K562 (cell line): Measurements from ENCODE around the gene CADPS2. TPM values are rescaled to one million over a fixed set of nuclear protein-coding genes. Genes with fewer than 3 reads are reported as not detected.

Experiments
- ATAC-seq: fragments of 200-7000 bp; cut with Tn5 transposase; 3 replicates; pipeline ENCODE4 v1.9.1; 2020; ENCODE audit warnings: moderate library complexity
- BruUV-seq: library from RNA; stranded (reverse); fragments of 400-500 nt; replicated peaks from 2 replicates; lab custom pipeline; 2021; lab: Mats Ljungman, UMichigan
- CTCF ChIA-PET: fragments of 300-600 bp; formaldehyde crosslinking; extraction: SDS; loops from one replicate; lab custom pipeline; 2021; ENCODE audit warnings: low intra/inter-chr PET ratio; lab: Yijun Ruan, JAX
- POLR2A ChIA-PET: fragments of 300-600, 350-650 bp; sonication (Branson Sonifier 250); formaldehyde crosslinking; extraction: SDS; loops from one replicate; lab custom pipeline; 2021; ENCODE audit warnings: antibody characterized with exemption, inconsistent platforms; lab: Yijun Ruan, JAX
- DNase-seq, 4 experiments: peaks; one replicate each; pipeline versions ENCODE4 v3.0.0 to v3.0.0-alpha.2; 2011 to 2018; ENCODE audit warnings: low spot score in 3 of 4, mixed read lengths in 3 of 4; ENCODE audit errors: extremely low read depth in 1 of 4
- FAIRE-seq: peaks from 2 replicates; lab custom pipeline; 2011; peaks lifted over from hg19 to GRCh38; lab: Jason Lieb, UNC
- H2AFZ ChIP-seq: 2 replicates; pipeline ENCODE4 v1.6.0; 2011; ENCODE audit warnings: low read depth, low read length, control low read depth, inconsistent platforms
- H3K27ac ChIP-seq: fragments of 200-600 bp; 3 replicates; pipeline ENCODE4 v1.8.0; 2011; ENCODE audit warnings: low read depth, mild to moderate bottlenecking, control low read depth, inconsistent platforms, low read length, moderate library complexity, mixed read lengths; ENCODE audit errors: extremely low read depth
- H3K27me3 ChIP-seq, 2 experiments: fragments of 300-600 bp in 1 of 2; 2 replicates in 1 of 2; 3 replicates in 1 of 2; pipeline versions ENCODE4 v1.6.0 to v1.8.0; 2011; ENCODE audit warnings: inconsistent platforms in 2 of 2, low read length in 2 of 2, mild to moderate bottlenecking in 1 of 2, mixed read lengths in 1 of 2, moderate library complexity in 1 of 2; ENCODE audit not compliant: control insufficient read depth in 2 of 2, insufficient read depth in 2 of 2
- H3K36me3 ChIP-seq: fragments of 300-600 bp; 3 replicates; pipeline ENCODE4 v1.8.0; 2011; ENCODE audit warnings: mild to moderate bottlenecking, low read length, inconsistent platforms; ENCODE audit not compliant: control insufficient read depth, insufficient read depth
- H3K4me1 ChIP-seq, 2 experiments: fragments of 200-600 bp in 1 of 2; replicated peaks in 1 of 2; 2 replicates in 1 of 2; 3 replicates in 1 of 2; pipeline versions ENCODE4 v1.5.1 to v1.8.0; 2011; ENCODE audit warnings: inconsistent platforms in 2 of 2, low read length in 2 of 2, mild to moderate bottlenecking in 1 of 2, mixed read lengths in 1 of 2, moderate library complexity in 1 of 2; ENCODE audit not compliant: control insufficient read depth in 2 of 2, insufficient read depth in 2 of 2
- H3K4me2 ChIP-seq: 2 replicates; pipeline ENCODE4 v1.6.1; 2011; ENCODE audit warnings: low read length, control low read depth, inconsistent platforms, mixed read lengths; ENCODE audit not compliant: insufficient read depth
- H3K4me3 ChIP-seq: fragments of 200-600 bp; sonication (generic), shearing (Covaris generic); 2 replicates; pipeline ENCODE4 v1.5.1; 2016; ENCODE audit warnings: control low read depth, inconsistent platforms
- H3K79me2 ChIP-seq: fragments of 200-600 bp; 3 replicates; pipeline ENCODE4 v1.8.0; 2011; ENCODE audit warnings: low read length, inconsistent platforms; ENCODE audit not compliant: control insufficient read depth, insufficient read depth
- H3K9ac ChIP-seq, 2 experiments: 2 replicates each; pipeline versions ENCODE4 v1.6.0 to v1.6.1; 2011; ENCODE audit warnings: low read depth in 2 of 2, low read length in 2 of 2, control low read depth in 1 of 2, inconsistent platforms in 1 of 2, mild to moderate bottlenecking in 1 of 2, mixed read lengths in 1 of 2; ENCODE audit not compliant: insufficient read depth in 1 of 2
- H3K9me1 ChIP-seq: one replicate; pipeline ENCODE4 v1.6.0; 2011; ENCODE audit warnings: inconsistent platforms, mild to moderate bottlenecking, low read length, moderate library complexity; ENCODE audit not compliant: control insufficient read depth, insufficient read depth
- H3K9me3 ChIP-seq: replicated peaks from 2 replicates; pipeline ENCODE4 v1.5.1; 2011; ENCODE audit warnings: low read depth, low read length, inconsistent platforms; ENCODE audit not compliant: control insufficient read depth, insufficient read depth
- H4K20me1 ChIP-seq: replicated peaks from 2 replicates; pipeline ENCODE4 v1.6.1; 2011; ENCODE audit warnings: low read length, inconsistent platforms, mixed read lengths; ENCODE audit not compliant: control insufficient read depth, insufficient read depth
- ADNP ChIP-seq: fragments of 200-800 bp; sonication (Bioruptor generic); IDR thresholded peaks from 2 replicates; pipeline ENCODE4 v1.6.1; 2016; ENCODE audit warnings: missing genetic modification characterization, missing compliant biosample characterization
- ARID3A ChIP-seq: IDR thresholded peaks from 2 replicates; pipeline ENCODE4 v1.6.1; 2012; ENCODE audit warnings: low read depth, low read length, improper control_type of control experiment, borderline replicate concordance
- BRF1 ChIP-seq: IDR thresholded peaks from 3 replicates; pipeline ENCODE4 v1.6.1; 2011; ENCODE audit warnings: borderline replicate concordance, mild to moderate bottlenecking; ENCODE audit not compliant: insufficient read length; ENCODE audit errors: extremely low read depth
- CXXC5 ChIP-seq: fragments of 250-450 bp; sonication (Bioruptor Pico); IDR thresholded peaks from 2 replicates; pipeline ENCODE4 v1.8.0; 2022; ENCODE audit warnings: inconsistent platforms, mild to moderate bottlenecking, moderate library complexity
- DEAF1 ChIP-seq: fragments of 450-650 bp; formaldehyde crosslinking; IDR thresholded peaks from 2 replicates; pipeline ENCODE4 v1.4.0; 2020; ENCODE audit warnings: mild to moderate bottlenecking, moderate library complexity
- E2F6 ChIP-seq, 2 experiments: IDR thresholded peaks; 2 replicates each; pipeline ENCODE4 v1.6.1; 2011; ENCODE audit warnings: borderline replicate concordance in 1 of 2, control low read depth in 1 of 2, low read depth in 1 of 2, low read length in 1 of 2, mild to moderate bottlenecking in 1 of 2, mixed read lengths in 1 of 2, moderate library complexity in 1 of 2; ENCODE audit not compliant: insufficient read depth in 1 of 2, insufficient read length in 1 of 2, poor library complexity in 1 of 2, severe bottlenecking in 1 of 2; ENCODE audit errors: extremely low read depth in 1 of 2
- RAD21 ChIP-seq, 2 experiments: fragments of 250-450 bp in 1 of 2; fragments of 450-650 bp in 1 of 2; sonication (Bioruptor Pico) in 1 of 2; formaldehyde crosslinking in 1 of 2; IDR thresholded peaks in 1 of 2; conservative IDR thresholded peaks in 1 of 2; 2 replicates each; pipeline versions ENCODE4 v1.4.0 to v1.8.0; 2020 to 2022; ENCODE audit warnings: mild to moderate bottlenecking in 2 of 2, moderate library complexity in 1 of 2
- RFX5 ChIP-seq: IDR thresholded peaks from 2 replicates; pipeline ENCODE4 v1.6.1; 2011; ENCODE audit warnings: low read depth, mild to moderate bottlenecking, improper control_type of control experiment, low read length
- ZNF311 ChIP-seq: fragments of 250-450 bp; sonication (Bioruptor Pico); IDR thresholded peaks from 2 replicates; pipeline ENCODE4 v1.4.0; 2020; ENCODE audit warnings: mild to moderate bottlenecking, moderate library complexity
- WGBS: fragments of 100-300 bp; shearing (Covaris generic); methylation state at CpG from one replicate; pipeline ENCODE4 v1.1.6; 2016; ENCODE audit warnings: low coverage, mixed read lengths; ENCODE audit not compliant: insufficient coverage; ENCODE audit errors: missing lambda C conversion rate; 5-methylcytosine and 5-hydroxymethylcytosine counted together
- in situ Hi-C: fragments of 300-500 bp; cut with MboI; formaldehyde crosslinking; loops from 4 replicates; pipeline ENCODE4 v1.15.0; 2018; ENCODE audit warnings: inconsistent platforms, mixed read lengths
- intact Hi-C: fragments of 100-400 bp; cut with micrococcal nuclease; formaldehyde crosslinking; loops from 2 replicates; pipeline ENCODE4 v1.14.2; 2022
- polyA plus RNA-seq, 8 experiments: library from polyadenylated mRNA; depleted of rRNA in 4 of 8; stranded (reverse) in 5 of 8; unstranded in 3 of 8; fragments of >200 nt; fragmentation: Nextera tagmentation in 2 of 8; fragmentation: Illumina TruSeq in 1 of 8; extraction: Ambion mirVana in 2 of 8; extraction: Trizol in 1 of 8; gene quantifications; 2 replicates each; pipeline versions ENCODE4 v1.2.1 to v1.2.3, GENCODE V29; 2011 to 2014; ENCODE audit warnings: inconsistent platforms in 1 of 8, missing spikeins in 1 of 8
- total RNA-seq, 7 experiments: library from RNA; depleted of rRNA in 6 of 7; stranded (reverse); fragments of >200 nt in 6 of 7; fragmentation: Illumina TruSeq in 2 of 7; extraction: Trizol in 2 of 7; gene quantifications; 2 replicates each; pipeline versions ENCODE4 v1.2.1 to v1.2.3, GENCODE V29; 2011 to 2021; ENCODE audit warnings: low replicate concordance in 1 of 7

Gene CADPS2
- total and polyA plus RNA-seq, 9 of the 15 experiments (the other 6 are each of a cell fraction or from before 2014, with no cell fraction given) = 0.03 to 0.14 (median 0.04) TPM; not detected in 1

- TF ChIP-seq RAD21 (CRISPR knock-in tag; conservative IDR thresholded peaks at IDR 0.05 in 1 of 2, IDR thresholded peaks at IDR 0.05 in 1 of 2) (peak; percentile 48 to 59), ADNP (tag) (no peak), DEAF1 (peak; percentile 35; the same call in 1 of the 2 replicates), RFX5 (no peak), CXXC5 (CRISPR knock-in tag) (no peak)
Observed at GRCh38 chr7:122528879-122529481, 357.3 kb downstream of the CADPS2 start (continued).

GRCh38 chr7:122525355-122525754 lies 360.9 kb downstream of the CADPS2 start:
- in situ Hi-C loops = no loop called here

More at GRCh38 chr7:122525355-122525754, 360.9 kb downstream of the CADPS2 start:
- CTCF ChIA-PET = no interaction called here
- WGBS = 0% methylated on average over 5 of the region's 5 CpGs
- intact Hi-C loops = loop anchor here (5.0 kb wide), 1 partner anchor 528 kb away; no protein-coding TSS in a partner anchor
- Histone ChIP-seq H3K9me3 (no peaks in the 10 kb centered on the region), H3K4me1 (no peaks in the 10 kb centered on the region), H3K4me3 (no peak overlapping the region), H3K27me3 (no peaks in the 10 kb centered on the region)
- FAIRE-seq = no peak
- TF ChIP-seq ZNF311 (CRISPR knock-in tag) = no peak
- no peak for TF ChIP-seq ARID3A
- TF ChIP-seq E2F6 (IDR thresholded peaks at IDR 0.05; ENCODE audit: borderline replicate concordance in 1 of 2, extremely low read depth in 1 of 2, insufficient read depth in 1 of 2, insufficient read length in 1 of 2, low read depth in 1 of 2, low read length in 1 of 2, poor library complexity in 1 of 2, severe bottlenecking in 1 of 2) = no peak
- TF ChIP-seq BRF1 = no peak
- TF ChIP-seq, all 486 proteins: peak for 0
- no peaks in the 10 kb centered on the region for H4K20me1 ChIP-seq
- no peaks in the 10 kb centered on the region for H3K36me3 ChIP-seq
- ATAC-seq = no peak
- no TSS peak for BruUV-seq
- H3K9ac ChIP-seq = no peak overlapping the region
- no peaks in the 10 kb centered on the region for H3K79me2 ChIP-seq
- no peak for DNase-seq
- H2AFZ ChIP-seq = no peak overlapping the region
- no peak overlapping the region for H3K4me2 ChIP-seq
- H3K27ac ChIP-seq = no peak overlapping the region
- POLR2A ChIA-PET = no interaction called here
- no peaks in the 10 kb centered on the region for H3K9me1 ChIP-seq
